ENCODE measurements around the gene MGARP. TPM values are rescaled to one million over a fixed set of nuclear protein-coding genes. Genes with fewer than 3 reads are reported as not detected.
"Not testable (repeated sequence)": the region's sequence is repeated elsewhere in the genome, so short reads cannot be mapped to it uniquely, and the experiment has no call there.

The MGARP gene
- total and polyA plus RNA-seq, 2 donors: 1.1 to 1.5 TPM

DNA sequence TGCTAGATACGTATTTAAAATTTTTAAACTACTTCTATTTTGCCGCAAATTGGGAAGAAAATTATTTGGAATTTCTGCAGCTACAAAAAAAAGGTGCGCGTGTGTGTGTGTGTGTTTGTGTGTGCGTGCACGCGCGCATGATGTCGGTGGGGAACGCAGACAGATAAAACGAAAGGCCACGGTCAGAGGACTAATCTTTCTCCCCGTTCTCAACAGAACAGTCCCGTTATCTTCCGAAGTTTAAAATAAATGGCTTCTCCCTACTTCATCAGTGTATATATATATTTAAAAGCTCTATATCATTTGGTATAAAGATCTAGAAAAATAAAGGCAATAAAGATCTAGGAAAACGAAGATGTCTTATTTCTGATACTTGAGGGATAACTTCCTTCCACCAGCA, 1.5 kb downstream of the MGARP start:
- no peak overlapping the region for H3K4me3 ChIP-seq (ENCODE audit: low read depth, low read length)
- WGBS: 71% methylated on average over 16 of the region's 16 CpGs

DNA sequence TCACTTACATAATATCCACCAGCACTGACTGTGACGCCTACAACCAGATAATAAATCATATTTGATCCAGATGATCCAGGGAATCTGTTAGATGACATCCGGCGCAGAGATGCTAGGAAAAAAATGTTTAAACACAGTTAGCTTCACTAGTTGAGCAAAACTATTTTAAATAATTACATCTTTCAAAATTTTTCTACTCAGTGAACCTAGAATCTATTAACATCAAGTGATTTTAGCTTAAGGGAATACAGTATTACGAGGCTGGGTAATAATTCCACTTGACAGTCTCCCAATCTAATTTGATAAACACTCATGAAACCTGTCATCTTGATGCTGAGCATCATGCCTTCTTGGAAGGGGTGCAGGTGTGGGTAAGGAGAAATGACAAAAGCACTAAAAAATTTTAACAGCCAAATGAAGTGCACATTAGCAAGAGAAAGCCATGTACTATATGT, 4.7 kb downstream of the MGARP start:
- no peaks in the 10 kb centered on the region for H3K4me1 ChIP-seq (ENCODE audit: insufficient read depth)
- WGBS: 81% methylated on average over 4 of the region's 4 CpGs
- H3K27ac ChIP-seq (ENCODE audit: low read depth): no peak overlapping the region
- H3K36me3 ChIP-seq (ENCODE audit: insufficient read depth): no peaks in the 10 kb centered on the region
- no peak for DNase-seq (ENCODE audit: extremely low spot score)
- no peak overlapping the region for H3K4me3 ChIP-seq (ENCODE audit: low read depth, low read length)

More for the DNA sequence above, 1.5 kb downstream of the MGARP start:
- no peak for DNase-seq (ENCODE audit: extremely low spot score)
- H3K4me1 ChIP-seq (ENCODE audit: insufficient read depth): no peaks in the 10 kb centered on the region
- no peaks in the 10 kb centered on the region for H3K36me3 ChIP-seq (ENCODE audit: insufficient read depth)
- no peak overlapping the region for H3K27ac ChIP-seq (ENCODE audit: low read depth)

DNA sequence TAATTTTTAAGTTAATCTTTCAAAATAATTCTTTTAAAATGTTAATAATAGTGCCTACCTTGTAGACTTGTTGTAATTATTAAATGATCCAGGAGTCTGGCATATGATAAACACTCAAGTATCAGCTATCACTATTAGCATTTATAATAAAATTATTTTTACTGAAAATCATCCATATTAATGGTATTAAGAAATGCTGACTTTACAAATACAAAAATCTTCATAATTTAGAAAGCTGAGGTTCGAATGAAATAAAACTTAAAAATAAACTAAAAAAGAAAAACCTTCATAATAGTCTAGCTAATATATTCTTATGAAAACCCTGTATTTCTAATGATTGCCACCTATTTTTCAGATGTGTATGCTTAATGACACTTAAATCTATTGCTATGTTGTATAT, 5.2 kb downstream of the MGARP start:
- Histone ChIP-seq H3K36me3 (ENCODE audit: insufficient read depth) (no peaks in the 10 kb centered on the region), H3K4me1 (ENCODE audit: insufficient read depth) (no peaks in the 10 kb centered on the region), H3K27ac (ENCODE audit: low read depth) (no peak overlapping the region), H3K4me3 (ENCODE audit: low read depth, low read length) (no peak overlapping the region)
- DNase-seq (ENCODE audit: extremely low spot score): no peak
- 97% methylated on average over 1 of the region's 1 CpG for WGBS

DNA sequence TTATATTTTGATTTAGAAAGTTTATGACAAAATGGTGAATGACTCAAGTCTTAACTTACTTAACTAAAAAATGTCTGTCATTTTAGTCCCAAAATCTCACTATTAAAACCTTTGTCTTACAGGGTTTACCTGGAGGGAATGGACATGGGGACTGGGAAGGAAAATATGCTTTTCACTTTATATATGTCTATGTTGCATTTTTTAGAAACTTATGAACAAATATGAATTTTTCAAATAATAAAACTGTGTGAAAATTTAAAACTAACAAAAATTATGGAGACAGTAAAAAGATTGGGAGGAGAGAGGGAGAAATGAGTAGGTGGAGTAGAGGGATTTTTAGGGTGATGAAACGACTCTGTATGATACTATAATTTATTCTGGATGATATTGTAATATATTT, 6.2 kb downstream of the MGARP start:
- 93% methylated on average over 1 of the region's 1 CpG for WGBS
- Histone ChIP-seq H3K27ac (ENCODE audit: low read depth) (no peak overlapping the region), H3K4me1 (ENCODE audit: insufficient read depth) (no peaks in the 10 kb centered on the region), H3K36me3 (ENCODE audit: insufficient read depth) (no peaks in the 10 kb centered on the region), H3K4me3 (ENCODE audit: low read depth, low read length) (no peak overlapping the region)
- DNase-seq (ENCODE audit: extremely low spot score): no peak

DNA sequence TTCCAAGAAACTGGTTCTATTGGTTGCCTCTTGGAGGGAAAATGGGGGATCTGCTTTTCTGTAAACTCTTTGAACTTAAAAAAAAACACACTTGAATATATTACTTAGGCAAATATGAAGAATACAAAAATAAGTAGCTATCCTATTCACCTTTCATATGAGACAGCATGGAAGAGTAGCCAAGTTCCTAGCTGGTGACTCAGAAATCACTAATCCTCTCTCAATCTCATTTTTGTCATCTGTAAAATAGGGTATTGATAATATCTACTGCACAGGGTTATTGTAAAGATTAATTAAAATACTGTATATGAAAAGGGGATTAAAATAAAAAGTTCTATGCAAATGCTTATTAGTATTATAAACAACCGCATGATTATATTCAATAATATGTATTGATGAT, 12.7 kb downstream of the MGARP start:
- no peak overlapping the region for H3K4me3 ChIP-seq (ENCODE audit: low read depth, low read length)
- DNase-seq (ENCODE audit: extremely low spot score): no peak
- H3K36me3 ChIP-seq (ENCODE audit: insufficient read depth): no peaks in the 10 kb centered on the region
- no peaks in the 10 kb centered on the region for H3K4me1 ChIP-seq (ENCODE audit: insufficient read depth)
- WGBS: 100% methylated on average over 1 of the region's 1 CpG
- no peak overlapping the region for H3K27ac ChIP-seq (ENCODE audit: low read depth)

DNA sequence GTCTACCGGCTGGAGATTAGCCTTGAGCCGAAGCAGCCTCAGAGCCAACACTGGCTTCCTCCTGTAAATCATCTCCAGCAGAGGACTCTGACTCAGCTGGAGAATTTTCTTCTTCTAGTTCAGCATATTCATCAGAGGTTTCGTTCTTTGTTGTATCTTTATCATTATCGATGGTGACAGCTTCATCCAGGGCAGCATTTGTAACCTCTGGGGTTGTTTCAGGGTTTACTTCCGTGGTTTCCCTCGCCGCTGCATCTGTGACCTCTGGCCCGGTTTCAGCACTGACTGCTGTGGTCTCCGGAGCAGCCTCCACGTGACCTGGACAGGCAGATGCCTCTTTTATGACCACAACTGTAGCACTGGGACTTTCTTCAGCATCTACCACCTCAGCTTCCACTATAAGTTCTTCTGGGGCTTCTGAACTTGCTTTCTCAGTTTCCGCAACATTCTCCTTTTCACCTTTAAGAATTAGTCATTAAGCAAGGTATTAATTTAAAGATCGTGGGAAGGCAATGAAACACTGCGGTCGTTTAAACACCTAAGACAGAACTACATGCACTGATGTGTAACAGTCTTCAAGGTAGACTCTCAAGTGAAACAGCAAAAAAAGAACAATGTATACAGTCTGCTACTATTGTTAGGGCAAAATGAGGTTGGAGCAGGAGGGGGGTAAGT, 13.3 kb downstream of the MGARP start:
- Histone ChIP-seq H3K36me3 (ENCODE audit: insufficient read depth) (no peaks in the 10 kb centered on the region), H3K4me1 (ENCODE audit: insufficient read depth) (no peaks in the 10 kb centered on the region), H3K4me3 (ENCODE audit: low read depth, low read length) (no peak overlapping the region), H3K27ac (ENCODE audit: low read depth) (no peak overlapping the region)
- 15% methylated on average over 14 of the region's 14 CpGs for WGBS
- DNase-seq (ENCODE audit: extremely low spot score): no peak

DNA sequence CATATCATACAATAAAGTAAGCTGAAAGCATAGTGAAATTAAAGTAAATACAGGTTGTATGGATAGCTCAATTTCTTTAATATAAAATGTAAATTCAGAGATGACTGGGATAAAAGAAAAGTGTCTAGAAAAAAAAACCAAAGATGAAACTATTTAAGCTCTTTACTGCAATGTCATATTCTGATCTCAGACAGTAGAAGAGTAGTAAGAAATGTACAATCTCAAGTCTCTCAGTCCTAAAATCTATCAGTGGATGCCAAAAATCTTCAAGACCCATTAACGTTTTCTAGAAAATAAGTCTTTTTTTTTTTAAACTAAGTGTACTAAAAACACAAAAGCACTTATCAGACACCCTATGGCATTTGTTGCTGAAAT, 13.8 kb downstream of the MGARP start:
- no peaks in the 10 kb centered on the region for H3K4me1 ChIP-seq (ENCODE audit: insufficient read depth)
- H3K36me3 ChIP-seq (ENCODE audit: insufficient read depth): no peaks in the 10 kb centered on the region
- WGBS: 4% methylated on average over 1 of the region's 1 CpG
- no peak overlapping the region for H3K4me3 ChIP-seq (ENCODE audit: low read depth, low read length)
- no peak for DNase-seq (ENCODE audit: extremely low spot score)
- H3K27ac ChIP-seq (ENCODE audit: low read depth): no peak overlapping the region

DNA sequence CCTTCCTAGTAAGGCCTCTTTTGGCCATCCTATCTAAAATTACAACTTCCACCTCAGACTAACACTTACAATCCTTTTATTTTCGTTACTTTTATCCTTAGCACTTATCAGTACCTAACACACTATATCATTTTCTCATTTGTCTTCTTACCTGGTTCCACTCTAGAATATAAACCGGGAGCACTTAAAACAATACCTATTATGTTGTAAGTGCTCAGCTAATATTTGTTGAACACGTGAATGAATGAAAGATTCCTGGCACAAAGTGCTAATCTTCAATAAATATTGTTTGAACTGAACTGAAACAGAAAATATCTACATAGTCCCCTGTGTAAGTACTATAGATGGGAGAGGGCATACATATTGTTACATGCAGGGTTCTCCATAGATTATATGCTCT, 14.4 kb downstream of the MGARP start:
- Histone ChIP-seq H3K4me3 (ENCODE audit: low read depth, low read length) (no peak overlapping the region), H3K27ac (ENCODE audit: low read depth) (no peak overlapping the region), H3K4me1 (ENCODE audit: insufficient read depth) (no peaks in the 10 kb centered on the region), H3K36me3 (ENCODE audit: insufficient read depth) (no peaks in the 10 kb centered on the region)
- DNase-seq (ENCODE audit: extremely low spot score): no peak
- WGBS: 64% methylated on average over 3 of the region's 3 CpGs

DNA sequence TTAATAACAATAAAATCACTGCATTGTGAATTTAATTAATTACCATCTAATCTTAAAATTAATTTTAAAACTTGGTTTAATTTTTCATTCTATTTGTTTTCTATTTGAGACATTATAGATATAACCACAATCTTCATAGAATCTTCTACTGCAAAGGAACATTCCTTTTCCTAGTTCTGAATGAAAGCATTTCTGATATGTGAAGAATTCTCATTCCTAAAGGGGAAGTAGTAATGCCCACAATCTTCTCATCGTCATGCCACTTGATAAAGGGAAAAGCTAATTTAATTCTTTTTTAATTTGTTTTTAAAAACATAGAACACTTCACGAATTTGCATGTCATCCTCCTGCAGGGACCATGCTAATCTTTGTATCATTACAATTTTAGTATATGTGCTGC, 23.7 kb downstream of the MGARP start:
- Histone ChIP-seq H3K4me3 (ENCODE audit: low read depth, low read length) (no peak overlapping the region), H3K4me1 (ENCODE audit: insufficient read depth) (no peaks in the 10 kb centered on the region), H3K36me3 (ENCODE audit: insufficient read depth) (no peaks in the 10 kb centered on the region), H3K27ac (ENCODE audit: low read depth) (no peak overlapping the region)
- DNase-seq (ENCODE audit: extremely low spot score): no peak
- WGBS: 36% methylated on average over 2 of the region's 2 CpGs

DNA sequence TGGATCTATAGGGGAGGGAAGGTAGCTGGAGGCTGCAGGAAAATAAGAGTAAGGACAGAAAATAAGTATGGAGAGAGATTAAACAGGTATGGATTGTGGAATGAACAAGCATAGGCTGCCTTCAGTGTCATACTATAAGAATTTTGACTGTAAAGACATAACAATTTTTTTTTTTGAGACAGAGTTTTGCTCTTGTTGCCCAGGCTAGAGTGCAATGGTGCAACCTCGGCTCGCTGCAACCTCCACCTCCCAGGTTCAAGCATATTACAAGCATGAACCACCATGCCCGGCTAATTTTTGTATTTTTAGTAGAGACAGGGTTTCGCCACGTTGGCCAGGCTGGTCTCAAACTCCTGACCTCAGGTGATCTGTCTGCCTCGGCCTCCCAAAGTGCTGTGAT, 24.4 kb downstream of the MGARP start:
- not testable (repeated sequence) for H3K4me3 ChIP-seq (ENCODE audit: low read depth, low read length); H3K27ac ChIP-seq (ENCODE audit: low read depth); H3K4me1 ChIP-seq (ENCODE audit: insufficient read depth); DNase-seq (ENCODE audit: extremely low spot score); H3K36me3 ChIP-seq (ENCODE audit: insufficient read depth)
- 95% methylated on average over 6 of the region's 6 CpGs for WGBS

DNA sequence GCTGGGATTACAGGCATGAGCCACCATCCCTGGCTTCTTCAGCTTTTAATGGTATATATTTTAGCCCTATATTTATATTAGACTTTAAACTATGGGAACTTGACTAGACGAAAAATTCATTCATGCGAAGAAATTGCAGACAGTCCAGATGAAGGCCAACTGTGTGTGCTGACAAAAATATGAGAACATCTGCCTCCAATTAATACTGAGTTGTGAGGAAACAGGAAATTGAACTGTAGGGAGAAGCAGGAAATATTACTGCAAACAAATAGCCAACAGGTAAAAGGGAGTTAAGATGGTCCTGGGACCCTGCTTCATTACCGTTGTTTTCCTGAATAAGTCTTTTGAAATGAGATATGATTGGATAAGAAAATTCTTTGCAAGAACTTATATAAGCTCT, 26.3 kb downstream of the MGARP start:
- Histone ChIP-seq H3K4me1 (ENCODE audit: insufficient read depth) (no peaks in the 10 kb centered on the region), H3K27ac (ENCODE audit: low read depth) (no peak overlapping the region), H3K4me3 (ENCODE audit: low read depth, low read length) (no peak overlapping the region), H3K36me3 (ENCODE audit: insufficient read depth) (no peaks in the 10 kb centered on the region)
- DNase-seq (ENCODE audit: extremely low spot score): no peak
- 82% methylated on average over 3 of the region's 3 CpGs for WGBS

DNA sequence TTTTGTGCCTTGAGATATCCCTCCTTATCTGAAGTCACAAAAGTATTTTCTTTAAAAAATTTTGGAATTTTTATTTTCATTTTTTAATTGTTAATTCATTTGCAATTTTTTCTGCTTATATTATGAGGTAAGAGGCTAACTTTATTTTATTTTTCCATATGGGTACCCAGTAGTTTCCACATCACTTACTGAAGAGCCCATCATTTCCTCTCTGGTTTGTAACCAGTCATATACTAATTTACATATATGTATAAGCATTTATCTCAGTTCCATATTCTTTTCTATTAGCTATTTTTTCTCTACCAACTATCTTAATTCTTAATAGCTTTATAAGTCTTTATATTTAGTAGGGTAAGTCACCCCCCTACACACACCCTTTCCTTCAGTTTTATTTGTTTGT, 27.0 kb downstream of the MGARP start:
- Histone ChIP-seq H3K36me3 (ENCODE audit: insufficient read depth) (no peaks in the 10 kb centered on the region), H3K27ac (ENCODE audit: low read depth) (no peak overlapping the region), H3K4me3 (ENCODE audit: low read depth, low read length) (no peak overlapping the region), H3K4me1 (ENCODE audit: insufficient read depth) (no peaks in the 10 kb centered on the region)
- no peak for DNase-seq (ENCODE audit: extremely low spot score)

DNA sequence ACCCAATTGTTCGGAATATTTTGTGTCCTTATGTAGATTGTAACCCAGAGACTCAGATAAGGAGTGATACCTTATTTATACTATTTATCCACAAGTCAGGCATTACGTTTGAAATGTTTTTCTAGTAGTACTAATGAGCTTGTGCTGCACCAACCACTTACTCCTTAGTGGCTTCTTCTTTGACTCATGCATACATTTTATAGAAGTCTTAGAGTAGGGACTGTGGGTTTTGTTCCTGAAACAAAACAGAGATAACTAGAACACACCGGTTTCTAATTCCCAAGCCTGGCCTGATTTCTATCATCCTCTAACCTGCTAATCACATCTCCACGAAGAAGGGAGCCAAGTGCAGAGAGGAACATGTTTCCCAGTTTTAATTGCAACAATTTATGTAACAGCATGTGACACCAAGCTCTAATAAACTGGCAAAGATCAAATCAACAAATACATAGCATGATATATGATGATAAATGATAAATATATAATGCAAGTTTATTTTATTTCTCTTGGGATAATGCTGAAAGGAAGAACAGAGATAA, 32.3 kb downstream of the MGARP start:
- WGBS: 66% methylated on average over 4 of the region's 4 CpGs
- no peak overlapping the region for H3K27ac ChIP-seq (ENCODE audit: low read depth)
- no peak overlapping the region for H3K4me3 ChIP-seq (ENCODE audit: low read depth, low read length)
- H3K36me3 ChIP-seq (ENCODE audit: insufficient read depth): no peaks in the 10 kb centered on the region
- no peaks in the 10 kb centered on the region for H3K4me1 ChIP-seq (ENCODE audit: insufficient read depth)
- no peak for DNase-seq (ENCODE audit: extremely low spot score)

DNA sequence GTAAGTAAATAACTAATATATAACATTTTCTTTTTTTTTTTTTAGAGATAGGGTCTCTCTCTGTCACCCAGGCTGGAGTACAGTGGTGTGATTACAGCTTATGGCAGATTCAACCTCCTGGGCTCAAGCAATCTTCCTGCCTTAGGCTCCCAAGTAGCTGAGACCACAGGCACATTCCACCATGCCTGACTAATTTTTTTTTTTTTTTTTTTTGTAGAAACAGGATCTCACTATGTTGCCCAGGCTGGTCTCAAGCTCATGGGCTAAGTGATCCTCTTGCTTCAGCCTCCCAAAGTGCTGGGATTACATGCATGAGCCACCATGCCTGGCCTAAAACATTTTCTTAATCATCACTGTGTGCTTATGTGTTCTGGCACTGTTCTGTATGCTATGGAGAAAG, 32.8 kb downstream of the MGARP start:
- H3K4me1 ChIP-seq (ENCODE audit: insufficient read depth): no peaks in the 10 kb centered on the region
- no peak overlapping the region for H3K4me3 ChIP-seq (ENCODE audit: low read depth, low read length)
- no peak for DNase-seq (ENCODE audit: extremely low spot score)
- no peaks in the 10 kb centered on the region for H3K36me3 ChIP-seq (ENCODE audit: insufficient read depth)
- H3K27ac ChIP-seq (ENCODE audit: low read depth): no peak overlapping the region

DNA sequence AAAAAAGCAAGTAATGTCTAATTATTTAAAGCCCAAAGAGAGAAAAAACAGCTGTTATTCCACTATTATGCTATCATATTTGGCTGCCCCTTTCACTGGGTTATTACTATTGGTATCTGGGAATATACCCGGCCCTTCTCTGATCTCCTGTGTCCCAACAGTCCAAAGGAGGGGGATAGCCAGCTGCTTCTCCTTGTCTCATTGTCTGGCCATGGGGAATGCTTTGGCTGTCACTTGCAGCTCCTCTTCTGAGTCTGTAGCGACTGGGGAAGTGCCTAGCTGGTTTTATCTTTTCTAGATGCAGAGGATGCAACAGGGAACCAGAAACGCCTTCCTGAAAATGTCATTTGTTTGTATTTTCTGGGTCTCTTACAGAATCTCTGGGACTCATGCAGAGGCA, 33.9 kb downstream of the MGARP start:
- Histone ChIP-seq H3K4me3 (ENCODE audit: low read depth, low read length) (no peak overlapping the region), H3K36me3 (ENCODE audit: insufficient read depth) (no peaks in the 10 kb centered on the region), H3K4me1 (ENCODE audit: insufficient read depth) (no peaks in the 10 kb centered on the region), H3K27ac (ENCODE audit: low read depth) (no peak overlapping the region)
- no peak for DNase-seq (ENCODE audit: extremely low spot score)
- WGBS: 59% methylated on average over 3 of the region's 3 CpGs
